HepG2 (cell line): ENCODE results near the gene ZNF829. TPM values are rescaled to one million over a fixed set of nuclear protein-coding genes. Genes with fewer than 3 reads are reported as not detected.
A peak's percentile ranks its signal among the peaks of the same experiment; 100 is the strongest.

Experiments used
- ARHGAP35 ChIP-seq: sonication (generic); formaldehyde crosslinking; IDR thresholded peaks from 2 replicates; pipeline ENCODE4 v1.9.0; 2022; ENCODE audit warnings: mild to moderate bottlenecking, inconsistent platforms, moderate library complexity, missing genetic modification reagents, borderline replicate concordance
- SRF ChIP-seq: IDR thresholded peaks from 2 replicates; pipeline ENCODE4 v1.6.1; 2011; ENCODE audit warnings: mild to moderate bottlenecking, low read depth, low read length, moderate library complexity
- ZBTB7A ChIP-seq: sonication (generic); formaldehyde crosslinking; IDR thresholded peaks from 2 replicates; pipeline ENCODE4 v1.8.0; 2022; ENCODE audit warnings: mild to moderate bottlenecking, missing genetic modification reagents
- ZKSCAN8 ChIP-seq: IDR thresholded peaks from 2 replicates; pipeline ENCODE4 v1.6.1; 2016; ENCODE audit warnings: borderline replicate concordance, missing genetic modification reagents, missing compliant biosample characterization
- ZNF20 ChIP-seq: sonication (generic); formaldehyde crosslinking; IDR thresholded peaks from 2 replicates; pipeline ENCODE4 v1.4.0; 2020; ENCODE audit warnings: mild to moderate bottlenecking, moderate library complexity, missing genetic modification reagents
- ZNF484 ChIP-seq: sonication (generic); formaldehyde crosslinking; IDR thresholded peaks from 2 replicates; pipeline ENCODE4 v1.5.1; 2020; ENCODE audit warnings: mild to moderate bottlenecking, low read depth, missing genetic modification reagents, borderline replicate concordance
- ZNF562 ChIP-seq: sonication (generic); formaldehyde crosslinking; IDR thresholded peaks from 2 replicates; pipeline ENCODE4 v1.8.0; 2022; ENCODE audit warnings: missing genetic modification reagents, borderline replicate concordance
- ZNF746 ChIP-seq: sonication (generic); formaldehyde crosslinking; IDR thresholded peaks from 2 replicates; pipeline ENCODE4 v1.8.0; 2022; ENCODE audit warnings: mild to moderate bottlenecking, missing genetic modification reagents
- ZNF841 ChIP-seq: sonication (generic); formaldehyde crosslinking; IDR thresholded peaks from 2 replicates; pipeline ENCODE4 v1.8.1; 2023; ENCODE audit warnings: missing genetic modification reagents, borderline replicate concordance
- ZSCAN9 ChIP-seq: IDR thresholded peaks from 2 replicates; pipeline ENCODE4 v1.6.1; 2016; ENCODE audit warnings: borderline replicate concordance
- polyA plus RNA-seq, 8 experiments: library from polyadenylated mRNA; depleted of rRNA in 3 of 8; stranded (reverse) in 7 of 8; unstranded in 1 of 8; fragments of >200 nt; fragmentation: Illumina TruSeq in 4 of 8; extraction: Trizol in 4 of 8; gene quantifications; 2 replicates each; pipeline versions ENCODE4 v1.2.1 to v1.2.3, GENCODE V29; 2011 to 2016; ENCODE audit warnings: low read depth in 4 of 8, missing spikeins in 1 of 8, mixed read lengths in 1 of 8; ENCODE audit not compliant: insufficient read depth in 1 of 8
- total RNA-seq, 5 experiments: library from RNA; depleted of rRNA; stranded (reverse); fragments of >200 nt; fragmentation: Illumina TruSeq; extraction: Trizol; gene quantifications; 2 replicates each; pipeline ENCODE4 v1.2.3, GENCODE V29; 2016; ENCODE audit warnings: low read depth in 1 of 5
- TF ChIP-seq, protein P1 (sequence below): sonication (generic); formaldehyde crosslinking; IDR thresholded peaks from 2 replicates; pipeline ENCODE4 v1.8.0; 2022; ENCODE audit warnings: missing genetic modification reagents, low read depth, mild to moderate bottlenecking, borderline replicate concordance
- TF ChIP-seq, protein P2 (sequence below): sonication (generic); formaldehyde crosslinking; IDR thresholded peaks from 2 replicates; pipeline ENCODE4 v1.4.0; 2020; ENCODE audit warnings: missing genetic modification reagents, borderline replicate concordance
- TF ChIP-seq, protein P3 (sequence below): IDR thresholded peaks from 2 replicates; pipeline ENCODE4 v1.6.1; 2016; ENCODE audit warnings: mild to moderate bottlenecking, missing biosample characterization, missing genetic modification reagents
- TF ChIP-seq, protein P4 (sequence below): IDR thresholded peaks from 2 replicates; pipeline ENCODE4 v1.6.1; 2018; ENCODE audit warnings: missing genetic modification reagents
- TF ChIP-seq, protein P5 (sequence below): IDR thresholded peaks from 2 replicates; pipeline ENCODE4 v1.6.1; 2016
- TF ChIP-seq, protein P6 (sequence below): sonication (generic); formaldehyde crosslinking; IDR thresholded peaks from 2 replicates; pipeline ENCODE4 v1.9.0; 2021; ENCODE audit warnings: missing genetic modification reagents, mild to moderate bottlenecking, borderline replicate concordance
- TF ChIP-seq, protein P7 (sequence below): fragments of 450-650 bp; IDR thresholded peaks from 2 replicates; pipeline ENCODE4 v1.6.1; 2017; ENCODE audit warnings: mild to moderate bottlenecking
- TF ChIP-seq, protein P8 (sequence below): sonication (generic); formaldehyde crosslinking; IDR thresholded peaks from 2 replicates; pipeline ENCODE4 v1.4.0; 2020; ENCODE audit warnings: missing genetic modification reagents

ZNF829 gene
- total and polyA plus RNA-seq, 2 of the 13 experiments (the other 11 are each of a cell fraction or from before 2014, with no cell fraction given), result 0.15 to 0.86 TPM

DNA sequence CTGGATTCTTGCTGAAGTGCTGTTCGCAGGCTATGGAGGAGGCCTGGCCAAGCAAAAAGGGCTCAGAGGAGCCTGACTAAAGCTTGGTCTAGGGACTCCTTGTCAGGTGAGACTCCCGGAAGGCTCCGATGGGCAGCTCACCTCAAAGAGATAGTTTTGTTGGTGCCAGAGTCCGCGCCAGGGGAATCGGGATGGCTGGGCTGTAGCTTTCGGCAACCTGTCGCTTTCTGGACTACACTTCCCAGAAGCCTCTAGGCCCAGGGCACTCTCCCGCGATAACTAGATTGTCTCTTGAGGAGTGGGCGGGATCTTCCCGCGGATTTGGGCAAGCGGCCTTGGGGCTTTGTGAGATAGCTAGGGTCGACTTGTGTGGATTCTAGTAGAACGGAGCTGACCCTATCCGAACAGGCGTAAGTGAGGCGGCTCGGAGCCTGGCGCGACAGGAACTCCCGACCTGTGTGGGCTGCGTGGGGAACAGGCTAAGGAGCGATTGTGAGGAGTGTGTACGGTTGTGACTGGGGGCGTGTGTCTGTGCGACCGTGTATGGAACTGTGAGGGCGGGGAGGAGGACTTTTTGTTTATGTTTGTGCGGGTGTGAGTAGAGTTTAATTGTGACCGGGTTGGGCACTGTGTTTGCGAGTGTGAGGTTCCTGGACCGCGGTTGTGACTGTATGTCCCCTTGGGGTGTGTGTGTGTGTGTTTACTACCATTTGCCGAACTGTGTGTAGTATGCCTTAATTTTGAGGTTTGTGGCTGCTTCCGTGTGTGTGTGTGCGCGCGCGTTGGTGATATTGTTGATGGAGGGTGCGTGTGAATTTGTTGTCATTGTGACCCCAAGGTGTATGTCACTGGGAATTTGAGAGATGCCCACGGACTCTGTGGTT, 65.3 kb downstream of the ZNF829 start, which contains the start of gene ZNF345 (continued):
- TF ChIP-seq ARHGAP35 (CRISPR knock-in tag) (no peak), ZBTB7A (CRISPR knock-in tag) (no peak), ZNF746 (no peak), ZSCAN9 (CRISPR knock-in tag) (no peak), ZKSCAN8 (CRISPR knock-in tag) (no peak), SRF (0 out of 2 replicates have a peak, but pooled peaks have one; percentile 18), ZNF841 (CRISPR knock-in tag) (no peak), ZNF20 (CRISPR knock-in tag) (no peak), ZNF484 (CRISPR knock-in tag) (no peak), ZNF562 (CRISPR knock-in tag) (no peak)
- TF ChIP-seq, protein P1, sequence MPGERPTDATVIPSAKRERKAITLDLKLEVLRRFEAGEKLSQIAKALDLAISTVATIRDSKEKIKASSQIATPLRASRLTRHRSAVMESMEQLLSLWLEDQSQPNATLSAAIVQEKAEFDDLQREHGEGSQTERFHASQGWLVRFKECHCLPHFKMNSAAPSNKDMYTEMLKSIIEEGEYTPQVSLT (CRISPR knock-in tag), result no peak
- TF ChIP-seq, protein P2, sequence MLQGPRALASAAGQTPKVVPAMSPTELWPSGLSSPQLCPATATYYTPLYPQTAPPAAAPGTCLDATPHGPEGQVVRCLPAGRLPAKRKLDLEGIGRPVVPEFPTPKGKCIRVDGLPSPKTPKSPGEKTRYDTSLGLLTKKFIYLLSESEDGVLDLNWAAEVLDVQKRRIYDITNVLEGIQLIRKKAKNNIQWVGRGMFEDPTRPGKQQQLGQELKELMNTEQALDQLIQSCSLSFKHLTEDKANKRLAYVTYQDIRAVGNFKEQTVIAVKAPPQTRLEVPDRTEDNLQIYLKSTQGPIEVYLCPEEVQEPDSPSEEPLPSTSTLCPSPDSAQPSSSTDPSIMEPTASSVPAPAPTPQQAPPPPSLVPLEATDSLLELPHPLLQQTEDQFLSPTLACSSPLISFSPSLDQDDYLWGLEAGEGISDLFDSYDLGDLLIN (CRISPR knock-in tag), result peak; percentile 57; the same call in 1 of the 2 replicates
- TF ChIP-seq, protein P3, sequence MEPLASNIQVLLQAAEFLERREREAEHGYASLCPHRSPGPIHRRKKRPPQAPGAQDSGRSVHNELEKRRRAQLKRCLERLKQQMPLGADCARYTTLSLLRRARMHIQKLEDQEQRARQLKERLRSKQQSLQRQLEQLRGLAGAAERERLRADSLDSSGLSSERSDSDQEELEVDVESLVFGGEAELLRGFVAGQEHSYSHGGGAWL (CRISPR knock-in tag), result no peak
- TF ChIP-seq, protein P4, sequence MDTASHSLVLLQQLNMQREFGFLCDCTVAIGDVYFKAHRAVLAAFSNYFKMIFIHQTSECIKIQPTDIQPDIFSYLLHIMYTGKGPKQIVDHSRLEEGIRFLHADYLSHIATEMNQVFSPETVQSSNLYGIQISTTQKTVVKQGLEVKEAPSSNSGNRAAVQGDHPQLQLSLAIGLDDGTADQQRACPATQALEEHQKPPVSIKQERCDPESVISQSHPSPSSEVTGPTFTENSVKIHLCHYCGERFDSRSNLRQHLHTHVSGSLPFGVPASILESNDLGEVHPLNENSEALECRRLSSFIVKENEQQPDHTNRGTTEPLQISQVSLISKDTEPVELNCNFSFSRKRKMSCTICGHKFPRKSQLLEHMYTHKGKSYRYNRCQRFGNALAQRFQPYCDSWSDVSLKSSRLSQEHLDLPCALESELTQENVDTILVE (CRISPR knock-in tag), result no peak
- TF ChIP-seq, protein P5, sequence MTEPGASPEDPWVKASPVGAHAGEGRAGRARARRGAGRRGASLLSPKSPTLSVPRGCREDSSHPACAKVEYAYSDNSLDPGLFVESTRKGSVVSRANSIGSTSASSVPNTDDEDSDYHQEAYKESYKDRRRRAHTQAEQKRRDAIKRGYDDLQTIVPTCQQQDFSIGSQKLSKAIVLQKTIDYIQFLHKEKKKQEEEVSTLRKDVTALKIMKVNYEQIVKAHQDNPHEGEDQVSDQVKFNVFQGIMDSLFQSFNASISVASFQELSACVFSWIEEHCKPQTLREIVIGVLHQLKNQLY (CRISPR knock-in tag), result no peak
- TF ChIP-seq, protein P6, sequence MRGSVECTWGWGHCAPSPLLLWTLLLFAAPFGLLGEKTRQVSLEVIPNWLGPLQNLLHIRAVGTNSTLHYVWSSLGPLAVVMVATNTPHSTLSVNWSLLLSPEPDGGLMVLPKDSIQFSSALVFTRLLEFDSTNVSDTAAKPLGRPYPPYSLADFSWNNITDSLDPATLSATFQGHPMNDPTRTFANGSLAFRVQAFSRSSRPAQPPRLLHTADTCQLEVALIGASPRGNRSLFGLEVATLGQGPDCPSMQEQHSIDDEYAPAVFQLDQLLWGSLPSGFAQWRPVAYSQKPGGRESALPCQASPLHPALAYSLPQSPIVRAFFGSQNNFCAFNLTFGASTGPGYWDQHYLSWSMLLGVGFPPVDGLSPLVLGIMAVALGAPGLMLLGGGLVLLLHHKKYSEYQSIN (CRISPR knock-in tag), result no peak
- TF ChIP-seq, protein P7, sequence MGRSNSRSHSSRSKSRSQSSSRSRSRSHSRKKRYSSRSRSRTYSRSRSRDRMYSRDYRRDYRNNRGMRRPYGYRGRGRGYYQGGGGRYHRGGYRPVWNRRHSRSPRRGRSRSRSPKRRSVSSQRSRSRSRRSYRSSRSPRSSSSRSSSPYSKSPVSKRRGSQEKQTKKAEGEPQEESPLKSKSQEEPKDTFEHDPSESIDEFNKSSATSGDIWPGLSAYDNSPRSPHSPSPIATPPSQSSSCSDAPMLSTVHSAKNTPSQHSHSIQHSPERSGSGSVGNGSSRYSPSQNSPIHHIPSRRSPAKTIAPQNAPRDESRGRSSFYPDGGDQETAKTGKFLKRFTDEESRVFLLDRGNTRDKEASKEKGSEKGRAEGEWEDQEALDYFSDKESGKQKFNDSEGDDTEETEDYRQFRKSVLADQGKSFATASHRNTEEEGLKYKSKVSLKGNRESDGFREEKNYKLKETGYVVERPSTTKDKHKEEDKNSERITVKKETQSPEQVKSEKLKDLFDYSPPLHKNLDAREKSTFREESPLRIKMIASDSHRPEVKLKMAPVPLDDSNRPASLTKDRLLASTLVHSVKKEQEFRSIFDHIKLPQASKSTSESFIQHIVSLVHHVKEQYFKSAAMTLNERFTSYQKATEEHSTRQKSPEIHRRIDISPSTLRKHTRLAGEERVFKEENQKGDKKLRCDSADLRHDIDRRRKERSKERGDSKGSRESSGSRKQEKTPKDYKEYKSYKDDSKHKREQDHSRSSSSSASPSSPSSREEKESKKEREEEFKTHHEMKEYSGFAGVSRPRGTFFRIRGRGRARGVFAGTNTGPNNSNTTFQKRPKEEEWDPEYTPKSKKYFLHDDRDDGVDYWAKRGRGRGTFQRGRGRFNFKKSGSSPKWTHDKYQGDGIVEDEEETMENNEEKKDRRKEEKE, result no peak
- TF ChIP-seq, protein P8, sequence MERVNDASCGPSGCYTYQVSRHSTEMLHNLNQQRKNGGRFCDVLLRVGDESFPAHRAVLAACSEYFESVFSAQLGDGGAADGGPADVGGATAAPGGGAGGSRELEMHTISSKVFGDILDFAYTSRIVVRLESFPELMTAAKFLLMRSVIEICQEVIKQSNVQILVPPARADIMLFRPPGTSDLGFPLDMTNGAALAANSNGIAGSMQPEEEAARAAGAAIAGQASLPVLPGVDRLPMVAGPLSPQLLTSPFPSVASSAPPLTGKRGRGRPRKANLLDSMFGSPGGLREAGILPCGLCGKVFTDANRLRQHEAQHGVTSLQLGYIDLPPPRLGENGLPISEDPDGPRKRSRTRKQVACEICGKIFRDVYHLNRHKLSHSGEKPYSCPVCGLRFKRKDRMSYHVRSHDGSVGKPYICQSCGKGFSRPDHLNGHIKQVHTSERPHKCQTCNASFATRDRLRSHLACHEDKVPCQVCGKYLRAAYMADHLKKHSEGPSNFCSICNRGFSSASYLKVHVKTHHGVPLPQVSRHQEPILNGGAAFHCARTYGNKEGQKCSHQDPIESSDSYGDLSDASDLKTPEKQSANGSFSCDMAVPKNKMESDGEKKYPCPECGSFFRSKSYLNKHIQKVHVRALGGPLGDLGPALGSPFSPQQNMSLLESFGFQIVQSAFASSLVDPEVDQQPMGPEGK (CRISPR knock-in tag), result no peak
